NT2/D1 (cell line): Measurements from ENCODE around the gene KLF7.

ENCODE experiments used
- SUZ12 ChIP-seq: IDR thresholded peaks from 2 replicates; pipeline ENCODE4 v1.6.1; 2011; ENCODE audit not compliant: insufficient read length, insufficient read depth; ENCODE audit errors: extremely low read depth
- YY1 ChIP-seq: IDR thresholded peaks from 2 replicates; pipeline ENCODE4 v1.6.1; 2011; ENCODE audit not compliant: insufficient read length, insufficient read depth
- ZNF274 ChIP-seq: IDR thresholded peaks from 2 replicates; pipeline ENCODE4 v1.6.1; 2011; ENCODE audit warnings: mild to moderate bottlenecking, low read depth, low read length

DNA sequence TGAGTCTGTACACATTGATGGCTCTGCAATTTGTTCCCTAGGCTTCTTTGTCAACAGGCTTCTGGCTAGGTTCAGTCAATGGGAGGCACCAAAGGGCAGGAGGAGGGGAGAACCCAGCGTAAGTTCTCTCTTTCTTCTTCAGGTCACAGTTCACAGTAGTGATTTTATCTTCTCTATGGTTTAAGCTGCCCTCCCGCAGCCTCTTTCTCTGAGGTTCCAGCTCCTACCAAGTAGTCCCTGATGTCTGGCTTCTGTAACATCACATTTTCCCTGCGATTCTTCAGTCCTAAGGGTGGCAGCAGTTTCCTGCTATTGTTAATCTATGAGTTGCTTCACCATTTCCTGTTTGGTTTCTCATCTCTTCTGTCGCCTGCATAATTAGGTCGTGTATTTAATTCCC is 119.0 kb downstream of the KLF7 start:
- TF ChIP-seq YY1, result no peak
- no peak for TF ChIP-seq SUZ12
- no peak for TF ChIP-seq ZNF274
